HepG2 (cell line): ENCODE data around the gene SOX9. TPM values are rescaled to one million over a fixed set of nuclear protein-coding genes. Genes with fewer than 3 reads are reported as not detected.
A peak's percentile ranks its signal among the peaks of the same experiment; 100 is the strongest.

Experiments used
- ATAC-seq: fragments of 200-7000 bp; cut with Tn5 transposase; 3 replicates; pipeline ENCODE4 v1.9.1; 2020; ENCODE audit warnings: mild to moderate bottlenecking, moderate library complexity
- BruUV-seq: library from RNA; stranded (reverse); fragments of 400-500 nt; replicated peaks from 2 replicates; lab custom pipeline; 2021; lab: Mats Ljungman, UMichigan
- CTCF ChIA-PET: fragments of 300-600 bp; formaldehyde crosslinking; extraction: SDS; loops from one replicate; lab custom pipeline; 2021; ENCODE audit warnings: low total read pairs, inconsistent platforms, low intra/inter-chr PET ratio; lab: Yijun Ruan, JAX
- POLR2A ChIA-PET: fragments of 350-600 bp; sonication (Branson Sonifier 250); formaldehyde crosslinking; loops from one replicate; lab custom pipeline; 2020; ENCODE audit warnings: antibody characterized with exemption, inconsistent platforms; lab: Yijun Ruan, JAX
- DNase-seq: peaks from one replicate; pipeline ENCODE4 v3.0.0-alpha.2; 2015; ENCODE audit warnings: low spot score
- FAIRE-seq: peaks from 3 replicates; lab custom pipeline; 2011; peaks lifted over from hg19 to GRCh38; lab: Jason Lieb, UNC
- H2AFZ ChIP-seq: one replicate; pipeline ENCODE4 v1.6.1; 2011; ENCODE audit warnings: low read length, inconsistent platforms
- H3K27ac ChIP-seq: fragments of 300-600 bp; 3 replicates; pipeline ENCODE4 v1.8.0; 2011; ENCODE audit warnings: mixed run types, mild to moderate bottlenecking, mixed read lengths, low read length, inconsistent platforms; ENCODE audit not compliant: insufficient read depth; ENCODE audit errors: extremely low read length
- H3K27me3 ChIP-seq, 2 experiments: fragments of 200-600 bp in 1 of 2; 2 replicates in 1 of 2; 3 replicates in 1 of 2; pipeline versions ENCODE4 v1.6.0 to v1.8.0; 2011; ENCODE audit warnings: low read length in 2 of 2, mild to moderate bottlenecking in 2 of 2, moderate library complexity in 2 of 2, inconsistent platforms in 1 of 2; ENCODE audit not compliant: insufficient read depth in 2 of 2, control insufficient read depth in 1 of 2
- H3K36me3 ChIP-seq, 2 experiments: fragments of 200-600 bp in 1 of 2; replicated peaks in 1 of 2; 2 replicates in 1 of 2; 3 replicates in 1 of 2; pipeline versions ENCODE4 v1.5.1 to v1.8.0; 2011; ENCODE audit warnings: low read length in 2 of 2, inconsistent platforms in 1 of 2; ENCODE audit not compliant: insufficient read depth in 2 of 2, control insufficient read depth in 1 of 2
- H3K4me1 ChIP-seq: 2 replicates; pipeline ENCODE4 v1.5.1; 2012; ENCODE audit warnings: low read length, inconsistent platforms; ENCODE audit not compliant: insufficient read depth
- H3K4me2 ChIP-seq: 2 replicates; pipeline ENCODE4 v1.6.0; 2011; ENCODE audit warnings: low read depth, low read length, inconsistent platforms
- H3K4me3 ChIP-seq, 3 experiments: fragments of 200-600 bp in 1 of 3; sonication (generic), shearing (Covaris generic) in 1 of 3; replicated peaks in 1 of 3; 2 replicates each; pipeline ENCODE4 v1.5.1; 2011 to 2016; ENCODE audit warnings: low read length in 3 of 3, inconsistent platforms in 2 of 3, low read depth in 2 of 3, mild to moderate bottlenecking in 2 of 3, control low read depth in 1 of 3, mixed read lengths in 1 of 3; ENCODE audit not compliant: insufficient read depth in 1 of 3
- H3K79me2 ChIP-seq: one replicate; pipeline ENCODE4 v1.6.1; 2011; ENCODE audit warnings: low read length, inconsistent platforms; ENCODE audit not compliant: insufficient read depth
- H3K9ac ChIP-seq: 2 replicates; pipeline ENCODE4 v1.6.0; 2011; ENCODE audit warnings: mild to moderate bottlenecking, low read depth, low read length, inconsistent platforms; ENCODE audit not compliant: insufficient read depth
- H3K9me3 ChIP-seq: 2 replicates; pipeline ENCODE4 v1.5.1; 2012; ENCODE audit warnings: mild to moderate bottlenecking, low read length
- H4K20me1 ChIP-seq: 2 replicates; pipeline ENCODE4 v1.6.0; 2011; ENCODE audit warnings: inconsistent platforms, mild to moderate bottlenecking, low read length, moderate library complexity; ENCODE audit not compliant: insufficient read depth
- EZH2 ChIP-seq: conservative IDR thresholded peaks from 2 replicates; pipeline ENCODE4 v1.6.1; 2012; ENCODE audit warnings: mild to moderate bottlenecking, low read depth, low read length, moderate library complexity
- HDAC2 ChIP-seq: sonication (generic); formaldehyde crosslinking; IDR thresholded peaks from 2 replicates; pipeline ENCODE4 v1.4.0; 2020; ENCODE audit warnings: missing genetic modification reagents
- NFYC ChIP-seq: IDR thresholded peaks from 2 replicates; pipeline ENCODE4 v1.6.1; 2016; ENCODE audit warnings: missing genetic modification reagents, missing compliant biosample characterization
- PAWR ChIP-seq: sonication (generic); formaldehyde crosslinking; IDR thresholded peaks from 2 replicates; pipeline ENCODE4 v1.4.0; 2020; ENCODE audit warnings: missing genetic modification reagents, mild to moderate bottlenecking, borderline replicate concordance
- PTBP1 ChIP-seq: fragments of 200-400 bp; formaldehyde crosslinking; IDR thresholded peaks from 2 replicates; pipeline ENCODE4 v1.6.1; 2018; ENCODE audit warnings: low read length, low read depth; ENCODE audit not compliant: poor library complexity, severe bottlenecking
- SP2 ChIP-seq: sonication (generic); formaldehyde crosslinking; IDR thresholded peaks from 2 replicates; pipeline ENCODE4 v1.5.1; 2020; ENCODE audit warnings: mild to moderate bottlenecking, missing genetic modification reagents
- SRY ChIP-seq: sonication (generic); formaldehyde crosslinking; IDR thresholded peaks from 2 replicates; pipeline ENCODE4 v1.8.0; 2022; ENCODE audit warnings: mild to moderate bottlenecking, missing genetic modification reagents
- TCF7L2 ChIP-seq: IDR thresholded peaks from 2 replicates; pipeline ENCODE4 v1.6.1; 2011; ENCODE audit warnings: mild to moderate bottlenecking, low read depth, low read length, moderate library complexity
- ZBTB33 ChIP-seq: sonication (generic); formaldehyde crosslinking; IDR thresholded peaks from 2 replicates; pipeline ENCODE4 v1.4.0; 2020; ENCODE audit warnings: missing genetic modification reagents
- ZNF143 ChIP-seq: sonication (generic); formaldehyde crosslinking; IDR thresholded peaks from 2 replicates; pipeline ENCODE4 v1.4.0; 2020; ENCODE audit warnings: missing genetic modification reagents
- ZNF333 ChIP-seq: sonication (generic); formaldehyde crosslinking; IDR thresholded peaks from 2 replicates; pipeline ENCODE4 v1.4.0; 2020; ENCODE audit warnings: mild to moderate bottlenecking, missing genetic modification reagents, borderline replicate concordance
- ZNF460 ChIP-seq: sonication (generic); formaldehyde crosslinking; IDR thresholded peaks from 2 replicates; pipeline ENCODE4 v1.5.1; 2020; ENCODE audit warnings: missing genetic modification reagents, mild to moderate bottlenecking, borderline replicate concordance
- ZNF530 ChIP-seq: sonication (generic); formaldehyde crosslinking; IDR thresholded peaks from 2 replicates; pipeline ENCODE4 v1.5.0; 2020; ENCODE audit warnings: low read depth, mild to moderate bottlenecking, missing genetic modification reagents
- ZNF577 ChIP-seq: sonication (generic); formaldehyde crosslinking; IDR thresholded peaks from 2 replicates; pipeline ENCODE4 v1.4.0; 2020; ENCODE audit warnings: mild to moderate bottlenecking, low read depth, missing genetic modification reagents, borderline replicate concordance
- ZNF607 ChIP-seq: sonication (generic); formaldehyde crosslinking; IDR thresholded peaks from 2 replicates; pipeline ENCODE4 v1.5.1; 2020; ENCODE audit warnings: missing genetic modification reagents, mild to moderate bottlenecking, borderline replicate concordance
- WGBS: methylation state at CpG from one replicate; pipeline ENCODE4 v1.1.6; 2017; ENCODE audit warnings: low lambda C conversion rate; 5-methylcytosine and 5-hydroxymethylcytosine counted together
- in situ Hi-C: cut with HindIII; loops from 2 replicates; pipeline ENCODE4 v1.10.0; 2017; ENCODE audit warnings: low pct_unique_long_range_greater_than_20kb; ENCODE audit not compliant: extremely low pct_ligation_motif_present
- intact Hi-C: fragments of 100-400 bp; cut with micrococcal nuclease; formaldehyde crosslinking; loops from one replicate; pipeline ENCODE4 v1.10.0; 2022; ENCODE audit not compliant: unreplicated experiment
- polyA plus RNA-seq, 8 experiments: library from polyadenylated mRNA; depleted of rRNA in 3 of 8; stranded (reverse) in 7 of 8; unstranded in 1 of 8; fragments of >200 nt; fragmentation: Illumina TruSeq in 4 of 8; extraction: Trizol in 4 of 8; gene quantifications; 2 replicates each; pipeline versions ENCODE4 v1.2.1 to v1.2.3, GENCODE V29; 2011 to 2016; ENCODE audit warnings: low read depth in 4 of 8, missing spikeins in 1 of 8, mixed read lengths in 1 of 8; ENCODE audit not compliant: insufficient read depth in 1 of 8
- total RNA-seq, 5 experiments: library from RNA; depleted of rRNA; stranded (reverse); fragments of >200 nt; fragmentation: Illumina TruSeq; extraction: Trizol; gene quantifications; 2 replicates each; pipeline ENCODE4 v1.2.3, GENCODE V29; 2016; ENCODE audit warnings: low read depth in 1 of 5
- TF ChIP-seq, protein P1 (sequence below): sonication (generic); formaldehyde crosslinking; IDR thresholded peaks from 2 replicates; pipeline ENCODE4 v1.8.0; 2022; ENCODE audit warnings: mild to moderate bottlenecking, missing genetic modification reagents, moderate library complexity
- TF ChIP-seq, protein P2 (sequence below): IDR thresholded peaks from 2 replicates; pipeline ENCODE4 v1.6.1; 2016; ENCODE audit warnings: missing biosample characterization, missing genetic modification reagents, low read depth
- TF ChIP-seq, protein P3 (sequence below): sonication (generic); formaldehyde crosslinking; IDR thresholded peaks from 2 replicates; pipeline ENCODE4 v1.9.0; 2021; ENCODE audit warnings: missing genetic modification reagents, borderline replicate concordance

Gene SOX9
- total and polyA plus RNA-seq, 2 of the 13 experiments (the other 11 are each of a cell fraction or from before 2014, with no cell fraction given): 16.1 to 27.6 TPM

GRCh38 chr17:72125226-72125651 lies 4.4 kb downstream of the SOX9 start:
- FAIRE-seq (peak; percentile 60), ATAC-seq (no peak), DNase-seq (peak; percentile 77)
- H3K27ac ChIP-seq: no peak overlapping the region
- H3K79me2 ChIP-seq: peaks cover 44% of the 10 kb centered on the region
- H2AFZ ChIP-seq: no peak overlapping the region
- no peaks in the 10 kb centered on the region; a peak in 1 of 5 replicates for H3K27me3 ChIP-seq
- BruUV-seq: no TSS peak
- peaks cover 54% of the 10 kb centered on the region for H4K20me1 ChIP-seq
- peak overlapping the region; percentile 48; the same call in 1 of the 2 replicates for H3K9ac ChIP-seq
- peaks cover 10 to 20% of the 10 kb centered on the region in 2 experiments for H3K36me3 ChIP-seq
- H3K4me1 ChIP-seq: peaks cover 46% of the 10 kb centered on the region
- ChIA-PET POLR2A (interaction anchor here (0.7 to 6.9 kb wide), 12 partner anchors 18 to 414 kb away, joined by 3 to 96 read pairs (median 4); no protein-coding TSS in a partner anchor), CTCF (no interaction called here)
- H3K4me2 ChIP-seq: peak overlapping the region; percentile 95
- no peaks in the 10 kb centered on the region for H3K9me3 ChIP-seq
- in situ Hi-C loops: no loop called here
- intact Hi-C loops: loop anchor here (2.0 to 5.0 kb wide), 2 partner anchors 26 to 177 kb away; no protein-coding TSS in a partner anchor
- 15% methylated on average over 4 of the region's 4 CpGs for WGBS
- peak overlapping the region; percentile 86 to 100 (median 99) for H3K4me3 ChIP-seq
- no peak for TF ChIP-seq ZBTB33
- TF ChIP-seq, protein P1, sequence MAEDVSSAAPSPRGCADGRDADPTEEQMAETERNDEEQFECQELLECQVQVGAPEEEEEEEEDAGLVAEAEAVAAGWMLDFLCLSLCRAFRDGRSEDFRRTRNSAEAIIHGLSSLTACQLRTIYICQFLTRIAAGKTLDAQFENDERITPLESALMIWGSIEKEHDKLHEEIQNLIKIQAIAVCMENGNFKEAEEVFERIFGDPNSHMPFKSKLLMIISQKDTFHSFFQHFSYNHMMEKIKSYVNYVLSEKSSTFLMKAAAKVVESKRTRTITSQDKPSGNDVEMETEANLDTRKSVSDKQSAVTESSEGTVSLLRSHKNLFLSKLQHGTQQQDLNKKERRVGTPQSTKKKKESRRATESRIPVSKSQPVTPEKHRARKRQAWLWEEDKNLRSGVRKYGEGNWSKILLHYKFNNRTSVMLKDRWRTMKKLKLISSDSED (CRISPR knock-in tag): no peak
- TF ChIP-seq, protein P2, sequence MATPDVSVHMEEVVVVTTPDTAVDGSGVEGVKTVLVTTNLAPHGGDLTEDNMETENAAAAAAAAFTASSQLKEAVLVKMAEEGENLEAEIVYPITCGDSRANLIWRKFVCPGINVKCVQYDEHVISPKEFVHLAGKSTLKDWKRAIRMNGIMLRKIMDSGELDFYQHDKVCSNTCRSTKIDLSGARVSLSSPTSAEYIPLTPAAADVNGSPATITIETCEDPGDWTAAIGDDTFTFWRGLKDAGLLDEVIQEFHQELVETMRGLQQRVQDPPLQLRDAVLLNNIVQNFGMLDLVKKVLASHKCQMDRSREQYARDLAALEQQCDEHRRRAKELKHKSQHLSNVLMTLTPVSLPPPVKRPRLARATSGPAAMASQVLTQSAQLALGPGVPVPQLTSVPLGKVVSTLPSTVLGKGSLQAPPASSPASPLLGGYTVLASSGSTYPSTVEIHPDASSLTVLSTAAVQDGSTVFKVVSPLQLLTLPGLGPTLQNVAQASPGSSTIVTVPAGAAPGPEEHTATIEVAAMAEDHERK (CRISPR knock-in tag): no peak
- no peak for TF ChIP-seq ZNF577 (CRISPR knock-in tag)
- TF ChIP-seq HDAC2: peak; percentile 58
- TF ChIP-seq PTBP1: no peak
- TF ChIP-seq ZNF143 (CRISPR knock-in tag): no peak
- TF ChIP-seq SRY: no peak
- peak; percentile 50 for TF ChIP-seq NFYC
- no peak for TF ChIP-seq PAWR (CRISPR knock-in tag)
- no peak for TF ChIP-seq ZNF607 (CRISPR knock-in tag)
- no peak for TF ChIP-seq TCF7L2
- no peak for TF ChIP-seq ZNF530 (CRISPR knock-in tag)
- no peak for TF ChIP-seq ZNF460 (CRISPR knock-in tag)
- no peak for TF ChIP-seq EZH2
- TF ChIP-seq, protein P3, sequence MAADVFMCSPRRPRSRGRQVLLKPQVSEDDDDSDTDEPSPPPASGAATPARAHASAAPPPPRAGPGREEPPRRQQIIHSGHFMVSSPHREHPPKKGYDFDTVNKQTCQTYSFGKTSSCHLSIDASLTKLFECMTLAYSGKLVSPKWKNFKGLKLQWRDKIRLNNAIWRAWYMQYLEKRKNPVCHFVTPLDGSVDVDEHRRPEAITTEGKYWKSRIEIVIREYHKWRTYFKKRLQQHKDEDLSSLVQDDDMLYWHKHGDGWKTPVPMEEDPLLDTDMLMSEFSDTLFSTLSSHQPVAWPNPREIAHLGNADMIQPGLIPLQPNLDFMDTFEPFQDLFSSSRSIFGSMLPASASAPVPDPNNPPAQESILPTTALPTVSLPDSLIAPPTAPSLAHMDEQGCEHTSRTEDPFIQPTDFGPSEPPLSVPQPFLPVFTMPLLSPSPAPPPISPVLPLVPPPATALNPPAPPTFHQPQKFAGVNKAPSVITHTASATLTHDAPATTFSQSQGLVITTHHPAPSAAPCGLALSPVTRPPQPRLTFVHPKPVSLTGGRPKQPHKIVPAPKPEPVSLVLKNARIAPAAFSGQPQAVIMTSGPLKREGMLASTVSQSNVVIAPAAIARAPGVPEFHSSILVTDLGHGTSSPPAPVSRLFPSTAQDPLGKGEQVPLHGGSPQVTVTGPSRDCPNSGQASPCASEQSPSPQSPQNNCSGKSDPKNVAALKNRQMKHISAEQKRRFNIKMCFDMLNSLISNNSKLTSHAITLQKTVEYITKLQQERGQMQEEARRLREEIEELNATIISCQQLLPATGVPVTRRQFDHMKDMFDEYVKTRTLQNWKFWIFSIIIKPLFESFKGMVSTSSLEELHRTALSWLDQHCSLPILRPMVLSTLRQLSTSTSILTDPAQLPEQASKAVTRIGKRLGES: no peak
- no peak for TF ChIP-seq ZNF333 (CRISPR knock-in tag)
- TF ChIP-seq SP2 (CRISPR knock-in tag): no peak
